ENCODE data around the gene WBP2.

- no peak for TF ChIP-seq CTCF (IDR thresholded peaks at IDR 0.05 in 2 of 3, conservative IDR thresholded peaks at IDR 0.05 in 1 of 3; ENCODE audit: insufficient read depth in 2 of 3, low read depth in 1 of 3, low read length in 3 of 3)
- no peak for TF ChIP-seq CEBPB (tag; IDR thresholded peaks at IDR 0.05)
- TF ChIP-seq POLR2AphosphoS5 (IDR thresholded peaks at IDR 0.05; ENCODE audit: control insufficient read depth, insufficient read depth, low read depth, low read length): no peak
- TF ChIP-seq ZNF431 (CRISPR knock-in tag; IDR thresholded peaks at IDR 0.05): no peak
- no peak for TF ChIP-seq RBBP5 (IDR thresholded peaks at IDR 0.05; ENCODE audit: borderline replicate concordance, insufficient read depth, low read length, poor library complexity, severe bottlenecking)
- no peak for TF ChIP-seq KDM1A (IDR thresholded peaks at IDR 0.05)
- TF ChIP-seq TGIF2 (CRISPR knock-in tag; IDR thresholded peaks at IDR 0.05): no peak
- TF ChIP-seq E2F6 (IDR thresholded peaks at IDR 0.05; ENCODE audit: borderline replicate concordance in 1 of 2, extremely low read depth in 1 of 2, insufficient read depth in 1 of 2, insufficient read length in 1 of 2, low read depth in 1 of 2, low read length in 1 of 2, poor library complexity in 1 of 2, severe bottlenecking in 1 of 2): no peak
- TF ChIP-seq THRB (CRISPR knock-in tag; conservative IDR thresholded peaks at IDR 0.05): no peak
Observed at GRCh38 chr17:75844530-75845057, 10.5 kb downstream of the WBP2 start.

Data from K562 (cell line).